Gastrocnemius medialis (tissue), 4 donors: ENCODE results near the gene PRSS16.

Source experiments
- POLR2A ChIP-seq, 2 donors: fragments of 450-650 bp; IDR thresholded peaks; one replicate each; pipeline ENCODE4 v1.6.1; 2017; ENCODE audit warnings: antibody characterized with exemption in 2 of 2, mild to moderate bottlenecking in 2 of 2, moderate library complexity in 2 of 2
- TF ChIP-seq, protein P1 (sequence below), 5 experiments: fragments of 450-650 bp in 3 of 5; fragments of 200-600 bp in 2 of 5; sonication (generic) in 2 of 5; IDR thresholded peaks in 4 of 5; conservative IDR thresholded peaks in 1 of 5; 1 replicate in 4 of 5; 2 replicates in 1 of 5; pipeline ENCODE4 v1.5.1; 2016 to 2019; ENCODE audit warnings: antibody characterized with exemption in 5 of 5, mild to moderate bottlenecking in 3 of 5, moderate library complexity in 3 of 5

DNA sequence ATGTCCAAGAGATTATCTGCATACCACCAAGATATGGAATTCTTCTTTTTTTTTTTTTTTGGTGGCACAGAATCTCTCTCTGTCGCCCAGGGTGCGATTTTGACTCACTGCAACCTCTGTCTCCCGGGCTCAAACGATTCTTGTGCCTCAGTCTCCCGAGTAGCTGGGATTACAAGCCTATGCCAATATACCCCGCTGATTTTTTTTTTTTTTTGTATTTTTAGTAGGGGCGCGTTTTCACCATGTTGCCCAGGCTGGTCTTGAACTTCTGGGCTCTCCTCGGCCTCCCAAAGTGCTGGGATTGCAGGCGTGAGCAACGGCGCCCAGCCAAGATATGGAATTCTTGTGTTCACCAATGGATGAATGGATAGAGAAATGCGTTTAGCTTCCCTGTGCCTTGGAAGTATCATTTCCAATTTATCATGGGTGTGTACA is 33.6 kb downstream of the PRSS16 start:
- TF ChIP-seq, protein P1, sequence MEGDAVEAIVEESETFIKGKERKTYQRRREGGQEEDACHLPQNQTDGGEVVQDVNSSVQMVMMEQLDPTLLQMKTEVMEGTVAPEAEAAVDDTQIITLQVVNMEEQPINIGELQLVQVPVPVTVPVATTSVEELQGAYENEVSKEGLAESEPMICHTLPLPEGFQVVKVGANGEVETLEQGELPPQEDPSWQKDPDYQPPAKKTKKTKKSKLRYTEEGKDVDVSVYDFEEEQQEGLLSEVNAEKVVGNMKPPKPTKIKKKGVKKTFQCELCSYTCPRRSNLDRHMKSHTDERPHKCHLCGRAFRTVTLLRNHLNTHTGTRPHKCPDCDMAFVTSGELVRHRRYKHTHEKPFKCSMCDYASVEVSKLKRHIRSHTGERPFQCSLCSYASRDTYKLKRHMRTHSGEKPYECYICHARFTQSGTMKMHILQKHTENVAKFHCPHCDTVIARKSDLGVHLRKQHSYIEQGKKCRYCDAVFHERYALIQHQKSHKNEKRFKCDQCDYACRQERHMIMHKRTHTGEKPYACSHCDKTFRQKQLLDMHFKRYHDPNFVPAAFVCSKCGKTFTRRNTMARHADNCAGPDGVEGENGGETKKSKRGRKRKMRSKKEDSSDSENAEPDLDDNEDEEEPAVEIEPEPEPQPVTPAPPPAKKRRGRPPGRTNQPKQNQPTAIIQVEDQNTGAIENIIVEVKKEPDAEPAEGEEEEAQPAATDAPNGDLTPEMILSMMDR (IDR thresholded peaks at IDR 0.05 in 4 of 5, conservative IDR thresholded peaks at IDR 0.05 in 1 of 5) = no peak
- TF ChIP-seq POLR2A (IDR thresholded peaks at IDR 0.05) = no peak
